Skeletal muscle tissue (tissue), 4 donors: ENCODE measurements around the gene TPSG1. TPM values are rescaled to one million over a fixed set of nuclear protein-coding genes. Genes with fewer than 3 reads are reported as not detected.

Source experiments
- H3K27ac ChIP-seq: one replicate; pipeline ENCODE4 v1.7.0; 2013; ENCODE audit warnings: mild to moderate bottlenecking, low read depth, low read length, inconsistent platforms
- H3K27me3 ChIP-seq, 3 donors: one replicate each; pipeline ENCODE4 v1.7.0; 2013; ENCODE audit warnings: low read length in 3 of 3; ENCODE audit not compliant: control insufficient read depth in 3 of 3, insufficient read depth in 3 of 3
- H3K36me3 ChIP-seq, 3 donors: one replicate each; pipeline ENCODE4 v1.7.0; 2013; ENCODE audit warnings: low read length in 3 of 3; ENCODE audit not compliant: control insufficient read depth in 3 of 3, insufficient read depth in 3 of 3
- H3K4me1 ChIP-seq, 3 donors: one replicate each; pipeline ENCODE4 v1.7.0; 2013; ENCODE audit warnings: low read length in 3 of 3, mild to moderate bottlenecking in 3 of 3; ENCODE audit not compliant: control insufficient read depth in 3 of 3, insufficient read depth in 3 of 3
- H3K4me3 ChIP-seq, 3 donors: one replicate each; pipeline ENCODE4 v1.7.0; 2013; ENCODE audit warnings: low read length in 3 of 3
- H3K9ac ChIP-seq, 3 donors: one replicate each; pipeline ENCODE4 v1.7.0; 2013; ENCODE audit warnings: low read length in 3 of 3, mild to moderate bottlenecking in 3 of 3, moderate library complexity in 2 of 3, low read depth in 1 of 3
- H3K9me3 ChIP-seq, 3 donors: one replicate each; pipeline ENCODE4 v1.7.0; 2013; ENCODE audit warnings: low read length in 3 of 3; ENCODE audit not compliant: control insufficient read depth in 3 of 3
- total RNA-seq: library from RNA; depleted of rRNA; stranded (reverse); fragments of >200 nt; gene quantifications from one replicate; pipeline ENCODE4 v1.2.3, GENCODE V29; 2014
- donor health status: Osteomylitis.

TPSG1 gene
- total RNA-seq, 1 donor from 2014 or later, result not detected

DNA sequence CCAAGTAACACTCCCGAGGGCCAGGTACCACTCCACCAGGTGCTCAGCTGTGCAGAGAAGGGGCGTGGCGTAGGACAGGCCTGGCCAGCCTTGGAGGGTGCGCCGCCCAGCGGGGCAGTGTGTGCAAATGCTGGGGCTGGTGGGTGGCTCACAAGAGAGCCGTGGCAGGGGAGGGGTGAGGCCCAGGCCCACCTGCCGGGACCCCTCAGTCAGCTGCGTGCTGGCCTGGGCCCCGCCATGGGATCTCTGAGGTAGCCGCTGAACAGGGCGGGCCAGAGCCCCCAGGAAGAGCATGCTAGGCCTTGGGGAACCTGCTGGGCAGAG is 8.8 kb downstream of the TPSG1 start:
- no peaks in the 10 kb centered on the region for H3K9me3 ChIP-seq
- no peaks in the 10 kb centered on the region for H3K36me3 ChIP-seq

DNA sequence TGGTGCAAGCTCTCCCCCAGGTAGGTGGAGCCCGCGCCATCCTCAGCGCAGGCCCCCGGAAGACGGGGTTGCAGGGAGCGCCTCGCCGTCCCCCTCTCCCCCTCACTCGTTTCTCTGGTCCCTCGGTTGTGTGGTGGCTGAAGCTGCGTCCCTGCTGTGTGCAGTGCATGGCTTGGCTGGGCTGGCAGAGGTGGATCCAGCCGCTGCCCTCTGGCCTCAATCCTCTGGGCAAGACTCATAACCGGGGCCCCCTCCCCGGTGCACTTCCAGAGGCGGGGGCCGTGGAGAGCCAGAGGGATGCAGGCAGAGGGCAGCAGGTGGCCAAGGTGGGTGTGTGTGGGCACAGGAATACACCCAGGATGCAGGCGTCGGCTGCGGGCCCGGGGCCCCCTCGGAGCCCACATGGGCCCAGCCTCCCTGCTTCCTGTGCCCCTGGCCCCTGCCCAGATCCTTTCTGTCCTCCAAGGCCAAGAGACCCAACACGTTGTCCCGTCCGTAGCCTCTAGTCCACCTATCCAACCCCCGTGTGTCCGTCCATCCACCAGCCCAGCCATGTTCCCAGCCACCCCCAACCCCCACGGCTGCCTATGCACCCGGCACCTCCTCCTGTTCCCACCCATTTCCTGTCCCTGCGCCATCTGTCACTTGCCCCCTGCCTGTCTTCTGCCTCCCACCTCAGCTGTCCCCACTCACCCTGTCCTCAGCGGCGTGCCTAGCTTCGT is 9.3 kb downstream of the TPSG1 start:
- no peaks in the 10 kb centered on the region for H3K36me3 ChIP-seq
- no peak overlapping the region for H3K4me3 ChIP-seq
- peaks cover 0 to 8% (median 6%) of the 10 kb centered on the region in 3 donors for H3K27me3 ChIP-seq
- H3K27ac ChIP-seq, result no peak overlapping the region
- no peak overlapping the region for H3K9ac ChIP-seq
- H3K4me1 ChIP-seq, result no peaks in the 10 kb centered on the region
- no peaks in the 10 kb centered on the region for H3K9me3 ChIP-seq

More for the DNA sequence above, 8.8 kb downstream of the TPSG1 start:
- no peak overlapping the region for H3K4me3 ChIP-seq
- H3K4me1 ChIP-seq, result no peaks in the 10 kb centered on the region
- H3K27ac ChIP-seq, result no peak overlapping the region
- H3K9ac ChIP-seq, result no peak overlapping the region
- peaks cover 0 to 8% (median 7%) of the 10 kb centered on the region in 3 donors for H3K27me3 ChIP-seq

DNA sequence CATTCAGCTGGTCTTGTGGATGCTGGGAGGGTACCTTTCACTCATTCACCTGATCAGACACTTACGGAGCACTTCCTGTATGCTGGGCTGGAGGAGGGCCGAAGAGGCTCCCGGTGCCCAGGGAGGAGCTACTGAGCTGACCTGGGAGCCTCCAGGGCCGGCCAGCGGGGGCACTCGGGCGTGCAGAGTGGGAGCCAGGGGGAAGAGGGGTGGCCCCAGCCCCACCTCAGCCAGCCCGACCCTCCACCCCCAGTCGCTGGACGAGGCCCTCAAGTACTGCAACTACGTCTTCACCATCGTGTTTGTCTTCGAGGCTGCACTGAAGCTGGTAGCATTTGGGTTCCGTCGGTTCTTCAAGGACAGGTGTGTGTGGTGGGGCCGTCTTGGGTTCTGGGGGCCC is 10.3 kb downstream of the TPSG1 start:
- Histone ChIP-seq H3K4me1 (no peaks in the 10 kb centered on the region), H3K27me3 (peaks cover 0 to 9% (median 6%) of the 10 kb centered on the region in 3 donors), H3K36me3 (no peaks in the 10 kb centered on the region), H3K4me3 (no peak overlapping the region), H3K9ac (no peak overlapping the region), H3K9me3 (no peaks in the 10 kb centered on the region), H3K27ac (no peak overlapping the region)

DNA sequence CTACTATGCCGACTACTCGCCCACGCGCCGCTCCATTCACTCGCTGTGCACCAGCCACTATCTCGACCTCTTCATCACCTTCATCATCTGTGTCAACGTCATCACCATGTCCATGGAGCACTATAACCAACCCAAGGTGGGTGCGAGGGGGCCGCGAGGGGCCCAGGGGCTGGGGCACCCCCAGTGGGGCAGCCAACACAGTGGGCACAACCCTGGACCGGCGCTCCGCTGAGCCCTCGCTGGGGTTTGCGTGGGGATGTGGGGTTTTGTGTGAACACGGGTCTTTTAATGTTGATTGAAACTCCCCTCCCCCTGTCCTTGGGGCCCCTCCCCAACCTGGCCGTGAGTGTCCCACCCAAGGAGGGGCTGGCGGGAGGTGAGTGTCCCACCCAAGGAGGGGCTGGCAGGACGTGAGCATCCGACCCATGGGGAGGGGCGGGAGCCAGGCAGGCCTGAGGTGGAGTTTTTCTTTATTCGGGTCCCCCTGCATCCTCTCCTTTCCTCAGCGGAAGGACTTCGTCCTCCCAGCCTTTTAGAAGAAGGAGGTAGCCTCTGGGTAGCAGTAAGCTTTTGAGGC is 11.2 kb downstream of the TPSG1 start:
- Histone ChIP-seq H3K9ac (no peak overlapping the region), H3K27ac (no peak overlapping the region), H3K27me3 (peaks cover 0 to 11% (median 6%) of the 10 kb centered on the region in 3 donors), H3K4me3 (no peak overlapping the region), H3K36me3 (no peaks in the 10 kb centered on the region), H3K4me1 (no peaks in the 10 kb centered on the region), H3K9me3 (no peaks in the 10 kb centered on the region)

DNA sequence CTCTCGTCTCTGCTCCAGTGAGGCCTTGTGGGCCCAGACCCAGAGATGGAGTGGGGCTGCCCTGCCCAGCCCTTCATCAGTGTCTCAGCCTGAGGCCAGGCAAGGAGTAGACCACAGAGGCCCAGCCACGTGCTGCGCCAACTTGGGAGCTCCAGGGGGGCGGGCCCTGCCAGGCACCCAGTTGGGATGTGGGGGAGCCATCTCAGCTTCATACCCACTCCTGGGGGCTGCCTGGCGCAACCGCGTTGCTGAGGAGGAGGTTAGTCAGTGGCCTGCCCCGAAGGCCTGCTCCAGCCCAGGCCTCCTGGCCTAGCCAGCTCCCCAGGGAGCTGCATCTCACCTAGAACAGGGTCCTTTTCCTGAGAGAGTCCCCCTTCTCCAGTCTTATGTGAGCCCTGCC is 11.8 kb downstream of the TPSG1 start:
- no peak overlapping the region for H3K9ac ChIP-seq
- no peaks in the 10 kb centered on the region for H3K9me3 ChIP-seq
- H3K36me3 ChIP-seq, result no peaks in the 10 kb centered on the region
- no peaks in the 10 kb centered on the region for H3K4me1 ChIP-seq
- peaks cover 0 to 12% (median 6%) of the 10 kb centered on the region in 3 donors for H3K27me3 ChIP-seq
- H3K27ac ChIP-seq, result no peak overlapping the region
- H3K4me3 ChIP-seq, result no peak overlapping the region

DNA sequence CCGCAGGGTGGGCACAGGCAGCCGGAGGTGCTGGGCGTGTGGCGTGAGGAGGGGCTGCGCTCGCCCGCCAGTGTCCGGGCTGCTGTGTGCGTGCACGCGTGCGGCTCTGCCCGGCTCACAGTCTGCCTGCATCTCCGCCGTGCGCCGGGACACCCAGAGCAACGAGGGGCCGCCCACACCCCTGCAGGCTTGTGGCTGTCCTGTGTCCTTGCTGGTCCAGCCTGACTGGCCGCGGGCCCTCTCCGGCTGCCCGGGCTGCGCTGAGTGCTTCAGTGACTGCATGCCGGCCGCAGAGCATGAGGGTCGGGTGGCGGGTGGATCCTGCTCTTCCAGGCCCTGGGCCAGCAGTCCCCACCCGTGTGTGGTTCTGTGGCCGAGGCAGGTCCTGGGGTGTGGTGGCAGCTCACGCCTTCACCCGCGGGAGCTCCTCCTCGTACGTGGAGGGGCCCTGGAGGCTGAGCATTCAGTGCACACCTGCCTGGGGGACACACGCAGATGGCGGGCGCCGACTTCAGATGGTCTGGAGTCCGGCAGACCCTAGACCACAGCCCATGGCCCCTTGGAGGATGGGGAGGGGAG is 12.4 kb downstream of the TPSG1 start:
- no peak overlapping the region for H3K9ac ChIP-seq
- H3K4me3 ChIP-seq, result no peak overlapping the region
- no peaks in the 10 kb centered on the region for H3K4me1 ChIP-seq
- no peaks in the 10 kb centered on the region for H3K36me3 ChIP-seq
- peaks cover 2 to 10% (median 6%) of the 10 kb centered on the region in 3 donors for H3K27me3 ChIP-seq
- H3K27ac ChIP-seq, result no peak overlapping the region
- no peaks in the 10 kb centered on the region for H3K9me3 ChIP-seq

DNA sequence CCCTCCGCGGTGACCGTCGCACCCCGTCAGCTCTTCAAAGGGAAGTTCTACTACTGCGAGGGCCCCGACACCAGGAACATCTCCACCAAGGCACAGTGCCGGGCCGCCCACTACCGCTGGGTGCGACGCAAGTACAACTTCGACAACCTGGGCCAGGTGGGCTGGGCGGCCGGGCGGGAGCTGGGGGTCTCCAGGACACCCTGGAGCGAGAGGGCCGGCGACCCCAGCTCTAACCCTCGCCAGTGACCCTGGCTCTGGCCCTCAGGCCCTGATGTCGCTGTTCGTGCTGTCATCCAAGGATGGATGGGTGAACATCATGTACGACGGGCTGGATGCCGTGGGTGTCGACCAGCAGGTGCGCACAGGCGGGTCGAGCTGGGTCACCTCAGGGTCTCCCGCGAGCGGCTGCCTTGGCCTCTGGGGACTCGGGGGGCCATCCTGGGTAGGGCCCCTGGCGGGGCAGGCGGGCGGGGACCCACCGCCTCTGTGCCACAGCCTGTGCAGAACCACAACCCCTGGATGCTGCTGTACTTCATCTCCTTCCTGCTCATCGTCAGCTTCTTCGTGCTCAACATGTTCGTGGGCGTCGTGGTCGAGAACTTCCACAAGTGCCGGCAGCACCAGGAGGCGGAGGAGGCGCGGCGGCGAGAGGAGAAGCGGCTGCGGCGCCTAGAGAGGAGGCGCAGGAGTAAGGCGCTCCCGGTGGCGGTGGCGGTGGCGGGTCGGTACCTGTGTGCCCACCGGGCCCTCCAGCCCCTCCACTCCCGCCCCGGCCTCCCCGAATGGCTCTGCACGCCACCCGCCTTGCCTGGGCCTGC is 13.4 kb downstream of the TPSG1 start:
- Histone ChIP-seq H3K9ac (no peak overlapping the region), H3K27ac (no peak overlapping the region), H3K36me3 (no peaks in the 10 kb centered on the region), H3K4me1 (no peaks in the 10 kb centered on the region), H3K9me3 (no peaks in the 10 kb centered on the region), H3K4me3 (no peak overlapping the region), H3K27me3 (peaks cover 7 to 10% (median 9%) of the 10 kb centered on the region in 3 donors)

DNA sequence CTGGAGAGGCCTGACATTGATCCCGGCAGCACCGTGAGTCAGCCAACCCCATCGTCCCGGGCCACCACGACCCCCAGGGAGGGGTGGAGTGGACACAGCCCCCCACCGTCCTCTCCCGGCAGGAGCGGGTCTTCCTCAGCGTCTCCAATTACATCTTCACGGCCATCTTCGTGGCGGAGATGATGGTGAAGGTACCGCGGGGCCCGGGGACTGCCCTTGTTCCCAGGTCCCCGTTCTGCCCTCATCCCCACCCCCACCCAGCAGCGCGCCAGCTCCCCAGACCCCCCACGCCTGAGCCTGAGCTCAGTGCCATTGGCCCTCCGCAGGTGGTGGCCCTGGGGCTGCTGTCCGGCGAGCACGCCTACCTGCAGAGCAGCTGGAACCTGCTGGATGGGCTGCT is 14.6 kb downstream of the TPSG1 start:
- Histone ChIP-seq H3K4me3 (no peak overlapping the region), H3K9ac (no peak overlapping the region), H3K36me3 (no peaks in the 10 kb centered on the region), H3K4me1 (no peaks in the 10 kb centered on the region), H3K27ac (no peak overlapping the region), H3K9me3 (no peaks in the 10 kb centered on the region), H3K27me3 (peaks cover 9 to 10% (median 10%) of the 10 kb centered on the region in 3 donors)

DNA sequence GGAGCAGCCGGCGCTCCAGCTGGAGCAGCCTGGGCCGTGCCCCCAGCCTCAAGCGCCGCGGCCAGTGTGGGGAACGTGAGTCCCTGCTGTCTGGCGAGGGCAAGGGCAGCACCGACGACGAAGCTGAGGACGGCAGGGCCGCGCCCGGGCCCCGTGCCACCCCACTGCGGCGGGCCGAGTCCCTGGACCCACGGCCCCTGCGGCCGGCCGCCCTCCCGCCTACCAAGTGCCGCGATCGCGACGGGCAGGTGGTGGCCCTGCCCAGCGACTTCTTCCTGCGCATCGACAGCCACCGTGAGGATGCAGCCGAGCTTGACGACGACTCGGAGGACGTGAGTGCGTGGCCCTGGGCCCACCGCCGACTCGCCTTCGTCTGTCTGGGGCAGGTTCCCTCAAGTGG is 16.0 kb downstream of the TPSG1 start:
- no peaks in the 10 kb centered on the region for H3K4me1 ChIP-seq

More for the DNA sequence above, 16.0 kb downstream of the TPSG1 start:
- H3K27me3 ChIP-seq, result peaks cover 13 to 18% (median 13%) of the 10 kb centered on the region in 3 donors
- H3K9ac ChIP-seq, result no peak overlapping the region
- H3K9me3 ChIP-seq, result no peaks in the 10 kb centered on the region
- no peaks in the 10 kb centered on the region for H3K36me3 ChIP-seq
- no peak overlapping the region for H3K4me3 ChIP-seq
- H3K27ac ChIP-seq, result no peak overlapping the region
